GM23338 (cell line): ENCODE results near the gene CSNK1A1. TPM values are rescaled to one million over a fixed set of nuclear protein-coding genes. Genes with fewer than 3 reads are reported as not detected.

Source experiments
- ATAC-seq: fragments of 200-7000 bp; cut with Tn5 transposase; 3 replicates; pipeline ENCODE4 v1.9.1; 2020
- DNase-seq: peaks from one replicate; pipeline ENCODE4 v3.0.0-alpha.2; 2015; ENCODE audit warnings: low spot score
- H2AFZ ChIP-seq: fragments of 200-600 bp; sonication (generic); 2 replicates; pipeline ENCODE4 v1.8.0; 2016; ENCODE audit warnings: antibody characterized with exemption, mild to moderate bottlenecking, moderate library complexity
- H3F3A ChIP-seq: fragments of 200-600 bp; sonication (generic); replicated peaks from 2 replicates; pipeline ENCODE4 v1.8.0; 2017; ENCODE audit warnings: antibody characterized with exemption, mixed run types, low read depth
- H3K27ac ChIP-seq: fragments of 200-600 bp; sonication (generic); 2 replicates; pipeline ENCODE4 v1.6.1; 2016; ENCODE audit warnings: low read depth
- H3K27me3 ChIP-seq: fragments of 200-600 bp; sonication (generic); 2 replicates; pipeline ENCODE4 v1.8.0; 2016; ENCODE audit warnings: mild to moderate bottlenecking, mixed run types, moderate library complexity; ENCODE audit not compliant: insufficient read depth
- H3K36me3 ChIP-seq: fragments of 200-600 bp; sonication (generic); 2 replicates; pipeline ENCODE4 v1.8.0; 2016; ENCODE audit warnings: mild to moderate bottlenecking; ENCODE audit not compliant: insufficient read depth
- H3K4me1 ChIP-seq: fragments of 200-600 bp; sonication (generic); 2 replicates; pipeline ENCODE4 v1.8.0; 2016; ENCODE audit warnings: mild to moderate bottlenecking, moderate library complexity; ENCODE audit not compliant: insufficient read depth
- H3K4me2 ChIP-seq: fragments of 200-600 bp; sonication (generic); 2 replicates; pipeline ENCODE4 v1.7.1; 2017; ENCODE audit warnings: mixed run types
- H3K4me3 ChIP-seq: fragments of 200-600 bp; sonication (generic); 2 replicates; pipeline ENCODE4 v1.6.1; 2016; ENCODE audit warnings: mixed run types
- H3K79me2 ChIP-seq: fragments of 200-600 bp; sonication (generic); replicated peaks from 2 replicates; pipeline ENCODE4 v1.8.0; 2017; ENCODE audit warnings: mild to moderate bottlenecking; ENCODE audit not compliant: insufficient read depth
- H3K9me2 ChIP-seq: fragments of 200-600 bp; sonication (generic); 2 replicates; pipeline ENCODE4 v1.8.0; 2017; ENCODE audit not compliant: insufficient read depth
- H4K20me1 ChIP-seq: fragments of 200-600 bp; sonication (generic); replicated peaks from 2 replicates; pipeline ENCODE4 v1.8.0; 2017; ENCODE audit warnings: mild to moderate bottlenecking; ENCODE audit not compliant: insufficient read depth
- H3K27ac Mint-ChIP-seq: 2 replicates; pipeline ENCODE4 v1.8.0; 2020; ENCODE audit warnings: inconsistent platforms, mild to moderate bottlenecking, moderate library complexity, mixed read lengths
- H3K27me3 Mint-ChIP-seq: 3 replicates; pipeline ENCODE4 v1.8.0; 2022; ENCODE audit warnings: low read depth, mild to moderate bottlenecking, moderate library complexity, mixed read lengths, inconsistent platforms; ENCODE audit not compliant: insufficient read depth, poor library complexity
- H3K36me3 Mint-ChIP-seq: 3 replicates; pipeline ENCODE4 v1.8.0; 2021; ENCODE audit warnings: low read depth, mild to moderate bottlenecking, inconsistent platforms, moderate library complexity, mixed read lengths
- H3K4me1 Mint-ChIP-seq: 3 replicates; pipeline ENCODE4 v1.8.0; 2020; ENCODE audit warnings: mild to moderate bottlenecking, inconsistent platforms, mixed read lengths
- H3K4me3 Mint-ChIP-seq: 3 replicates; pipeline ENCODE4 v1.8.0; 2021; ENCODE audit warnings: moderate library complexity, mild to moderate bottlenecking, inconsistent platforms, mixed read lengths
- H3K9me3 Mint-ChIP-seq: 3 replicates; pipeline ENCODE4 v1.8.0; 2020; ENCODE audit warnings: moderate library complexity, mild to moderate bottlenecking, inconsistent platforms, mixed read lengths
- CREB1 ChIP-seq: fragments of 250-450 bp; sonication (Bioruptor Pico); IDR thresholded peaks from 2 replicates; pipeline ENCODE4 v1.5.0; 2020; ENCODE audit warnings: low read depth, mild to moderate bottlenecking, moderate library complexity
- EZH2 ChIP-seq: fragments of 200-600 bp; sonication (generic); IDR thresholded peaks from one replicate; pipeline ENCODE4 v1.8.0; 2017; ENCODE audit warnings: antibody characterized with exemption, mild to moderate bottlenecking, low read depth; ENCODE audit not compliant: unreplicated experiment
- EZH2phosphoT487 ChIP-seq: fragments of 200-600 bp; sonication (generic); IDR thresholded peaks from one replicate; pipeline ENCODE4 v1.8.1; 2018; ENCODE audit warnings: antibody characterized with exemption; ENCODE audit not compliant: unreplicated experiment
- JUNB ChIP-seq: IDR thresholded peaks from one replicate; pipeline ENCODE4 v1.6.1; 2016; ENCODE audit warnings: antibody characterized with exemption; ENCODE audit not compliant: unreplicated experiment
- NANOG ChIP-seq: IDR thresholded peaks from 2 replicates; pipeline ENCODE4 v1.6.1; 2016; ENCODE audit warnings: antibody characterized with exemption, borderline replicate concordance
- POLR2AphosphoS5 ChIP-seq: IDR thresholded peaks from 2 replicates; pipeline ENCODE4 v1.6.1; 2016; ENCODE audit warnings: antibody characterized with exemption, low read depth
- STAT1 ChIP-seq: IDR thresholded peaks from one replicate; pipeline ENCODE4 v1.6.1; 2016; ENCODE audit warnings: antibody characterized with exemption; ENCODE audit not compliant: unreplicated experiment
- ZNF114 ChIP-seq: fragments of 250-450 bp; sonication (Bioruptor Pico); IDR thresholded peaks from 2 replicates; pipeline ENCODE4 v1.5.0; 2020; ENCODE audit warnings: mild to moderate bottlenecking, moderate library complexity
- ZNF331 ChIP-seq: fragments of 250-450 bp; sonication (Bioruptor Pico); IDR thresholded peaks from 2 replicates; pipeline ENCODE4 v1.5.0; 2020; ENCODE audit warnings: low read depth, mild to moderate bottlenecking, moderate library complexity
- polyA plus RNA-seq: library from polyadenylated mRNA; unstranded; fragments of >200 nt; fragmentation: Nextera tagmentation; extraction: Ambion mirVana; gene quantifications from 2 replicates; pipeline ENCODE4 v1.2.1, GENCODE V29; 2016
- total RNA-seq: library from RNA; depleted of rRNA; stranded (reverse); fragments of >200 nt; shearing (Covaris generic); gene quantifications from 2 replicates; pipeline ENCODE4 v1.2.3, GENCODE V29; 2014
- TF ChIP-seq, protein P1 (sequence below): IDR thresholded peaks from 2 replicates; pipeline ENCODE4 v1.6.1; 2016; ENCODE audit warnings: antibody characterized with exemption
- TF ChIP-seq, protein P2 (sequence below): IDR thresholded peaks from one replicate; pipeline ENCODE4 v1.6.1; 2018; ENCODE audit warnings: antibody characterized with exemption; ENCODE audit not compliant: unreplicated experiment
- TF ChIP-seq, protein P3 (sequence below), 2 experiments: fragments of 200-600 bp in 1 of 2; sonication (generic) in 1 of 2; conservative IDR thresholded peaks; 2 replicates each; pipeline versions ENCODE4 v1.5.1 to v1.6.1; 2016 to 2017; ENCODE audit warnings: antibody characterized with exemption in 2 of 2, low read depth in 2 of 2, mild to moderate bottlenecking in 2 of 2, moderate library complexity in 1 of 2
- TF ChIP-seq, protein P4 (sequence below): fragments of 250-450 bp; sonication (Bioruptor Pico); IDR thresholded peaks from 2 replicates; pipeline ENCODE4 v1.5.0; 2020; ENCODE audit warnings: mild to moderate bottlenecking, moderate library complexity

Gene CSNK1A1
- total and polyA plus RNA-seq, 2 experiments from 2014 or later: 110 to 233 TPM

DNA sequence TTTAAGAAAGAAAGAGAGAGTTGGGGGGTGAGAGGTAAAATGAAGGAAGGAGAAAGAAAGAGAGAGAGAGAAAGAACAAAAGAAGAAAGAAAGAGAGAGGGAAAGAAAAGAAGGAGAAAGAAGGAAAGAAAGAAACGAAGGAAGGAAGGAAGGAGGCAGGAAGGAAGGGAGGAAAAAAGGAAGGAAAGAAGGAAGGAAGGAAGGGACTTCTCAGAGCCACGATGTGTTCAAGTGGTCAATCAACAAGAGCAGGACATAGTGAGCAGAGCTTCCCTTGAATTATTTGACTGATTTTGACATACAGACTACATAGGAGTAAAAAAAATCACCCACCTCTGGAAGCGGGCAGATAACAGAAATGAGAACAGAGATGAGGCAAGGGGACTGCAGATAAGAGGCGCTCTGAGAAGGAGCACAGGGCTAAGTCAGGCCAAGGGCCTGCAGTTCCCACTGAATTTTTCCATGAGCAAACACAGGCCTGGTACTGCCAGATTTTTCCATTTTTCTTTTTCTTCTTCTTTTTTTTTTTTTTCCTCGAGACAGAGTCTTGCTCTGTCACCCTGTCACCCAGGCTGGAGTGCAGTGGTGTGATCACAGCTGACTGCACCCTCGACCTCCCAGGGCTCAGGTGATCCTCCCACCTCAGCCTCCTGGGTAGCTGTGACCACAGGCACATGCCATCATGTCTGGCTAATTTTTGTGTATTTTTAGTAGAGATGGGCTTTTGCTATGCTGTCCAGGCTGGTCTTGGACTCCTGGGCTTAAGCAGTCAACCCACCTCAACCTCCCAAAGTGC, 94.4 kb downstream of the CSNK1A1 start:
- Histone ChIP-seq H3K4me1 (peaks cover 13% of the 10 kb centered on the region), H4K20me1 (no peaks in the 10 kb centered on the region), H2AFZ (no peak overlapping the region), H3K79me2 (no peaks in the 10 kb centered on the region), H3K36me3 (no peaks in the 10 kb centered on the region), H3K27ac (no peak overlapping the region), H3K4me3 (no peak overlapping the region), H3K27me3 (no peaks in the 10 kb centered on the region), H3K9me2 (no peaks in the 10 kb centered on the region), H3K4me2 (no peak overlapping the region), H3F3A (0 out of 2 replicates have a peak, but pooled peaks cover 3% of the 10 kb centered on the region)
- no peak overlapping the region for H3K4me3 Mint-ChIP-seq
- H3K9me3 Mint-ChIP-seq: no peaks in the 10 kb centered on the region
- H3K4me1 Mint-ChIP-seq: peaks cover 21% of the 10 kb centered on the region
- ATAC-seq (no peak), DNase-seq (no peak)
- peaks cover 5% of the 10 kb centered on the region for H3K27me3 Mint-ChIP-seq
- H3K36me3 Mint-ChIP-seq: no peaks in the 10 kb centered on the region
- TF ChIP-seq, protein P1, sequence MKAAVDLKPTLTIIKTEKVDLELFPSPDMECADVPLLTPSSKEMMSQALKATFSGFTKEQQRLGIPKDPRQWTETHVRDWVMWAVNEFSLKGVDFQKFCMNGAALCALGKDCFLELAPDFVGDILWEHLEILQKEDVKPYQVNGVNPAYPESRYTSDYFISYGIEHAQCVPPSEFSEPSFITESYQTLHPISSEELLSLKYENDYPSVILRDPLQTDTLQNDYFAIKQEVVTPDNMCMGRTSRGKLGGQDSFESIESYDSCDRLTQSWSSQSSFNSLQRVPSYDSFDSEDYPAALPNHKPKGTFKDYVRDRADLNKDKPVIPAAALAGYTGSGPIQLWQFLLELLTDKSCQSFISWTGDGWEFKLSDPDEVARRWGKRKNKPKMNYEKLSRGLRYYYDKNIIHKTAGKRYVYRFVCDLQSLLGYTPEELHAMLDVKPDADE: no peak
- TF ChIP-seq POLR2AphosphoS5 (no peak), NANOG (no peak), ZNF114 (CRISPR knock-in tag) (no peak), CREB1 (CRISPR knock-in tag) (no peak), STAT1 (no peak), ZNF331 (no peak), EZH2phosphoT487 (no peak), JUNB (no peak), EZH2 (no peak)
- TF ChIP-seq, protein P2, sequence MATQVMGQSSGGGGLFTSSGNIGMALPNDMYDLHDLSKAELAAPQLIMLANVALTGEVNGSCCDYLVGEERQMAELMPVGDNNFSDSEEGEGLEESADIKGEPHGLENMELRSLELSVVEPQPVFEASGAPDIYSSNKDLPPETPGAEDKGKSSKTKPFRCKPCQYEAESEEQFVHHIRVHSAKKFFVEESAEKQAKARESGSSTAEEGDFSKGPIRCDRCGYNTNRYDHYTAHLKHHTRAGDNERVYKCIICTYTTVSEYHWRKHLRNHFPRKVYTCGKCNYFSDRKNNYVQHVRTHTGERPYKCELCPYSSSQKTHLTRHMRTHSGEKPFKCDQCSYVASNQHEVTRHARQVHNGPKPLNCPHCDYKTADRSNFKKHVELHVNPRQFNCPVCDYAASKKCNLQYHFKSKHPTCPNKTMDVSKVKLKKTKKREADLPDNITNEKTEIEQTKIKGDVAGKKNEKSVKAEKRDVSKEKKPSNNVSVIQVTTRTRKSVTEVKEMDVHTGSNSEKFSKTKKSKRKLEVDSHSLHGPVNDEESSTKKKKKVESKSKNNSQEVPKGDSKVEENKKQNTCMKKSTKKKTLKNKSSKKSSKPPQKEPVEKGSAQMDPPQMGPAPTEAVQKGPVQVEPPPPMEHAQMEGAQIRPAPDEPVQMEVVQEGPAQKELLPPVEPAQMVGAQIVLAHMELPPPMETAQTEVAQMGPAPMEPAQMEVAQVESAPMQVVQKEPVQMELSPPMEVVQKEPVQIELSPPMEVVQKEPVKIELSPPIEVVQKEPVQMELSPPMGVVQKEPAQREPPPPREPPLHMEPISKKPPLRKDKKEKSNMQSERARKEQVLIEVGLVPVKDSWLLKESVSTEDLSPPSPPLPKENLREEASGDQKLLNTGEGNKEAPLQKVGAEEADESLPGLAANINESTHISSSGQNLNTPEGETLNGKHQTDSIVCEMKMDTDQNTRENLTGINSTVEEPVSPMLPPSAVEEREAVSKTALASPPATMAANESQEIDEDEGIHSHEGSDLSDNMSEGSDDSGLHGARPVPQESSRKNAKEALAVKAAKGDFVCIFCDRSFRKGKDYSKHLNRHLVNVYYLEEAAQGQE: no peak
- TF ChIP-seq, protein P3, sequence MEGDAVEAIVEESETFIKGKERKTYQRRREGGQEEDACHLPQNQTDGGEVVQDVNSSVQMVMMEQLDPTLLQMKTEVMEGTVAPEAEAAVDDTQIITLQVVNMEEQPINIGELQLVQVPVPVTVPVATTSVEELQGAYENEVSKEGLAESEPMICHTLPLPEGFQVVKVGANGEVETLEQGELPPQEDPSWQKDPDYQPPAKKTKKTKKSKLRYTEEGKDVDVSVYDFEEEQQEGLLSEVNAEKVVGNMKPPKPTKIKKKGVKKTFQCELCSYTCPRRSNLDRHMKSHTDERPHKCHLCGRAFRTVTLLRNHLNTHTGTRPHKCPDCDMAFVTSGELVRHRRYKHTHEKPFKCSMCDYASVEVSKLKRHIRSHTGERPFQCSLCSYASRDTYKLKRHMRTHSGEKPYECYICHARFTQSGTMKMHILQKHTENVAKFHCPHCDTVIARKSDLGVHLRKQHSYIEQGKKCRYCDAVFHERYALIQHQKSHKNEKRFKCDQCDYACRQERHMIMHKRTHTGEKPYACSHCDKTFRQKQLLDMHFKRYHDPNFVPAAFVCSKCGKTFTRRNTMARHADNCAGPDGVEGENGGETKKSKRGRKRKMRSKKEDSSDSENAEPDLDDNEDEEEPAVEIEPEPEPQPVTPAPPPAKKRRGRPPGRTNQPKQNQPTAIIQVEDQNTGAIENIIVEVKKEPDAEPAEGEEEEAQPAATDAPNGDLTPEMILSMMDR (conservative IDR thresholded peaks at IDR 0.05; ENCODE audit: low read depth in 2 of 2): no peak
- TF ChIP-seq, protein P4, sequence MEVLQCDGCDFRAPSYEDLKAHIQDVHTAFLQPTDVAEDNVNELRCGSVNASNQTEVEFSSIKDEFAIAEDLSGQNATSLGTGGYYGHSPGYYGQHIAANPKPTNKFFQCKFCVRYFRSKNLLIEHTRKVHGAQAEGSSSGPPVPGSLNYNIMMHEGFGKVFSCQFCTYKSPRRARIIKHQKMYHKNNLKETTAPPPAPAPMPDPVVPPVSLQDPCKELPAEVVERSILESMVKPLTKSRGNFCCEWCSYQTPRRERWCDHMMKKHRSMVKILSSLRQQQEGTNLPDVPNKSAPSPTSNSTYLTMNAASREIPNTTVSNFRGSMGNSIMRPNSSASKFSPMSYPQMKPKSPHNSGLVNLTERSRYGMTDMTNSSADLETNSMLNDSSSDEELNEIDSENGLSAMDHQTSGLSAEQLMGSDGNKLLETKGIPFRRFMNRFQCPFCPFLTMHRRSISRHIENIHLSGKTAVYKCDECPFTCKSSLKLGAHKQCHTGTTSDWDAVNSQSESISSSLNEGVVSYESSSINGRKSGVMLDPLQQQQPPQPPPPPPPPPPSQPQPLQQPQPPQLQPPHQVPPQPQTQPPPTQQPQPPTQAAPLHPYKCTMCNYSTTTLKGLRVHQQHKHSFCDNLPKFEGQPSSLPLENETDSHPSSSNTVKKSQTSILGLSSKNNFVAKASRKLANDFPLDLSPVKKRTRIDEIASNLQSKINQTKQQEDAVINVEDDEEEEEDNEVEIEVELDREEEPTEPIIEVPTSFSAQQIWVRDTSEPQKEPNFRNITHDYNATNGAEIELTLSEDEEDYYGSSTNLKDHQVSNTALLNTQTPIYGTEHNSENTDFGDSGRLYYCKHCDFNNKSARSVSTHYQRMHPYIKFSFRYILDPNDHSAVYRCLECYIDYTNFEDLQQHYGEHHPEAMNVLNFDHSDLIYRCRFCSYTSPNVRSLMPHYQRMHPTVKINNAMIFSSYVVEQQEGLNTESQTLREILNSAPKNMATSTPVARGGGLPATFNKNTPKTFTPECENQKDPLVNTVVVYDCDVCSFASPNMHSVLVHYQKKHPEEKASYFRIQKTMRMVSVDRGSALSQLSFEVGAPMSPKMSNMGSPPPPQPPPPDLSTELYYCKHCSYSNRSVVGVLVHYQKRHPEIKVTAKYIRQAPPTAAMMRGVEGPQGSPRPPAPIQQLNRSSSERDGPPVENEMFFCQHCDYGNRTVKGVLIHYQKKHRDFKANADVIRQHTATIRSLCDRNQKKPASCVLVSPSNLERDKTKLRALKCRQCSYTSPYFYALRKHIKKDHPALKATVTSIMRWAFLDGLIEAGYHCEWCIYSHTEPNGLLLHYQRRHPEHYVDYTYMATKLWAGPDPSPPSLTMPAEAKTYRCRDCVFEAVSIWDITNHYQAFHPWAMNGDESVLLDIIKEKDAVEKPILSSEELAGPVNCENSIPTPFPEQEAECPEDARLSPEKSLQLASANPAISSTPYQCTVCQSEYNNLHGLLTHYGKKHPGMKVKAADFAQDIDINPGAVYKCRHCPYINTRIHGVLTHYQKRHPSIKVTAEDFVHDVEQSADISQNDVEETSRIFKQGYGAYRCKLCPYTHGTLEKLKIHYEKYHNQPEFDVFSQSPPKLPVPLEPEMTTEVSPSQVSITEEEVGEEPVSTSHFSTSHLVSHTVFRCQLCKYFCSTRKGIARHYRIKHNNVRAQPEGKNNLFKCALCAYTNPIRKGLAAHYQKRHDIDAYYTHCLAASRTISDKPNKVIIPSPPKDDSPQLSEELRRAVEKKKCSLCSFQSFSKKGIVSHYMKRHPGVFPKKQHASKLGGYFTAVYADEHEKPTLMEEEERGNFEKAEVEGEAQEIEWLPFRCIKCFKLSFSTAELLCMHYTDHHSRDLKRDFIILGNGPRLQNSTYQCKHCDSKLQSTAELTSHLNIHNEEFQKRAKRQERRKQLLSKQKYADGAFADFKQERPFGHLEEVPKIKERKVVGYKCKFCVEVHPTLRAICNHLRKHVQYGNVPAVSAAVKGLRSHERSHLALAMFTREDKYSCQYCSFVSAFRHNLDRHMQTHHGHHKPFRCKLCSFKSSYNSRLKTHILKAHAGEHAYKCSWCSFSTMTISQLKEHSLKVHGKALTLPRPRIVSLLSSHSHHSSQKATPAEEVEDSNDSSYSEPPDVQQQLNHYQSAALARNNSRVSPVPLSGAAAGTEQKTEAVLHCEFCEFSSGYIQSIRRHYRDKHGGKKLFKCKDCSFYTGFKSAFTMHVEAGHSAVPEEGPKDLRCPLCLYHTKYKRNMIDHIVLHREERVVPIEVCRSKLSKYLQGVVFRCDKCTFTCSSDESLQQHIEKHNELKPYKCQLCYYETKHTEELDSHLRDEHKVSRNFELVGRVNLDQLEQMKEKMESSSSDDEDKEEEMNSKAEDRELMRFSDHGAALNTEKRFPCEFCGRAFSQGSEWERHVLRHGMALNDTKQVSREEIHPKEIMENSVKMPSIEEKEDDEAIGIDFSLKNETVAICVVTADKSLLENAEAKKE: no peak
- H3K27ac Mint-ChIP-seq: no peak overlapping the region
